GM21526 (cell line): Measurements from ENCODE around the gene DCTN4.

Source experiments
- ATAC-seq: cut with Tn5 transposase; IDR thresholded peaks from one replicate; pipeline ENCODE4 v1.9.1; 2021; ENCODE audit warnings: moderate library complexity; ENCODE audit not compliant: unreplicated experiment, low FRiP score

Gene DCTN4

DNA sequence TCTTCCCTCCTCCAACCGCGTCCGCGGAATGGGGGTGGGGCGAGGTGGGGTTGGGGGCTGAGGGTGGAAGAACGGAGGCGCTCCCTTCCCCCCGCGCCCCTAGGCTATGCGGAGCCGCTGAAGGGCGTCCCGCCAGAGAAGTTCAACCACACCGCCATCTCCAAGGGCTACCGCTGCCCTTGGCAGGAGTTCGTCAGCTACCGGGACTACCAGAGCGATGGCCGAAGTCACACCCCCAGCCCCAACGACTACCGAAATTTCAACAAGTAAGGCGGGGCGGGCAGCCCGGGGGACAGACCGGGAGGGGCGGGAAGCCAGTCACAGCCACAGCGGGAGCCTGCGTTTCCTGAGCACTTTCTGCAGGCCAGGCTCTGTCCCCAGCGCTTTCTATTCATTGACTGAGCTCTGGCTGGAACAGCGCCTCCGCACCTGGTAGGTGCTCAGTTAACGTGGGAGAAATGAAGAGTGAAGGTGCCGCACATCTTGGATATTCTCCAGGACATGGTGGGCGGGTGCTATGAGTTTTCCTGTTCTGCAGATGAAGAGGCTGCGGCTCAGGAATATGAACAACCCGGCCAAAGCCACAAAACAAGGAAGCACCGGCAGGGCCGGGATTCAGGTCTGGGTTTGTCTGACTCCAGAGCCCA, 86.5 kb downstream of the DCTN4 start:
- no peak for ATAC-seq

DNA sequence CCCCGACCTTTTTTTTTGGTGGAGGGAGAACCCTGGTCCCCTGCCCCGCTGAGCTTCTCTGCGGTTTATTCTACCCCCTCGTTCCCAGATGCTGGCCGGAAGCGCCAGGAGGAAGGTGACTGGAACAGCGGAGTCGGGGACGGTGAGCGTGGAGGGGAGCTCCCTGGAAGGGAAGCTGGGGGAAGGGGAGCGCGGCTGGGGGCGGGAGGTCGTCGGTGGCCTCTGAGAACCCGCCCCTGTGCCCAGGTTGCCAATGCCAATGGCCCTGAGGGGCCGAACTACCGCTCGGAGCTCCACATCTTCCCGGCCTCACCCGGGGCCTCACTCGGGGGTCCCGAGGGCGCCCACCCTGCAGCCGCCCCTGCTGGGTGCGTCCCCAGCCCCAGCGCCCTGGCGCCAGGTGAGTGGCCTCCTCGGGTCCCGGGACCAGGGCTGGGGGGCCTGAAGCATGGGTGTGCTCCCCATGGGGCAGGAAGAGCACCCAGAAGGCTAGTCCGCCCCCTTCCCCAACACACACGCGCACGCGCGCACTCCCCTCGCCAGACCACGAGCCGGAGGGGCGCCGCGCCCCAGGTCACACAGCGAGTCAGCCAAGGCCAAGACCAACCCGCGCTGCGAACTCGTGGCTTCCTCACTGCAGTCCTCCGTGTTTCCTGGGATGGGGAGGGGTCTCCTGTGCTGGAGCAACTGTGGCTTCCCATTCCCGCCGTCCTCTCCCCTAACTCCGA, 87.1 kb downstream of the DCTN4 start:
- ATAC-seq = no peak

DNA sequence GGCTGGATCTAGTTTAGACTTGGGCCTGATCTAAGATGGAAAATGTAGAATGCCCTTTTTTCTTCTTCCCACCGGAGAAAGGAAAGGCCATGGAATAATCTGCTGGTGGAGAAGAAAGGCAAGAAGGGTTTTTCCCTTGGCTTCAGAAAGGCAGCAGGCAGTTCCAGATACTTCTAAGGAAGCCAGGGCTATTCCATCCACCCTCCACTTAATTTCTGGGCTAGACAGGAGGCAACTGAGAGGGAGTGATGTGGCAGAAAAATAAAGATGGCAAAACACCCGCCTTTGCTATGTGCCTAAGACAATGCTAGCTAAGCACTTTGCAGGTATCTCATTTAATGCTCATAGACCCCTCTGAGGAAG, 87.9 kb downstream of the DCTN4 start:
- ATAC-seq = no peak

DNA sequence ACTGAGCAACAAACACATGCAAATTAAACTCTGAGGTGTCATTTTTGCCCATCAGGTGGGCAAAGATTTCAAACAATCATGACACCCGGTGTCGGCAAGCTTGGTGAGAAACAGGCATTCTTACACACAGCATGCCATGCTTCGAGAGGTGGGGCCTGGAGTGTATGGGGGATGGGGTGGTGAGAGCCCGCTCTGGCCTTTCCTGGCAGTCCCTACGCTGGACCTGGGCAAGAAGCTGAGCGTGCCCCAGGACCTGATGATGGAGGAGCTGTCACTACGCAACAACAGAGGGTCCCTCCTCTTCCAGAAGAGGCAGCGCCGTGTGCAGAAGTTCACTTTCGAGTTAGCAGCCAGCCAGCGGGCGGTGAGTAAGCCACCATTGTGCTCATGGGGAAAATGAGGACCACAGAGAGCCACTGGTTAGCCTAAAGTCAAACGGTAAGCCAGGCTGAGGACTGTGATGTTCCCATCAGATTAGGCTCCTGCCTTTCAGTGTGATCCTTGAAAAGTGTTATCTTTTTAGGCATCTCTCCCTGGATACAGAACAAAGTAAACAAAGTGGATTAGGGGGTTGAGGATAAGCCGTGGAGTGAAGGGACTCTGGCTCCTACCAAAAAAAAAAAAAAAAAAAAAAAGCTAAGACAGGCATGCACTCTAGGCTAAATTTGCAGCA, 88.4 kb downstream of the DCTN4 start:
- no peak for ATAC-seq

DNA sequence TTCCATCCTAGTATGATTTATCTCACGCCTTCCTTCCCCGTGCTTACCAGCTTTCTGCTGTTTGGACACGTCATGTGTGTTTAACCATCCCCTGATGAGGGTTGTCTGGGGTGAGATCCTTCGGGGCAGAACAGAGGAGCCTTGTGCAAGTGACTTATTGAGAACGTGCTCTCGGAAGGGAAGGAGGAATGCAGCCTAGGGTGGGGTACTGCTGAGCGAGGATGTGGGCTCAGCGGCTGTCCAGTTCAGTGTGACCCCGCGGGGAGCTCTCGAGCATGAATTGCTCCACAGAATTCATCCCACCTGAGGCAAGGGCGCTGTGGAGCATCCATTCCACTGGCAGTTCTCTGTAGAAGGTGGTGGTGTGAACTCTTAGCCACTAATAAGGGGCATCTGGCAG, 93.8 kb downstream of the DCTN4 start:
- ATAC-seq = no peak

DNA sequence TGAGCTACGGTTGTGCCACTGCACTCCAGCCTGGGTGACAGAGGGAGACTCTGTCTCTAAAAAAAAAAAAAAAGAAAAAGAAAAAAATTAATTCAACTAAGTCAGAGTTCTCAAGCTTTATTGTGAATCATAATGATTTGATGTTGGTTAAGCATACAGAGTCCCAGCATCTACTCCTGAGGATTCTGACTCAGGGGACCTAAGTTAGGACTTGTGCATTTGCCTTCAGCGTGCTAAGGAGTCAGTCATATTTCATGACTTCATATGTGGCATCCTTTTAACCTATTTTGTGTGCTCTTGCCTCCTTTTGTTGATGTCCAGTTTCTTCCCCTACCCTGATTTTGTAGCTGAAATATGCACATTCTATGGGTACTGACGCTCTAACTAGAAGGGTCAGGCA, 94.9 kb downstream of the DCTN4 start:
- ATAC-seq = no peak

DNA sequence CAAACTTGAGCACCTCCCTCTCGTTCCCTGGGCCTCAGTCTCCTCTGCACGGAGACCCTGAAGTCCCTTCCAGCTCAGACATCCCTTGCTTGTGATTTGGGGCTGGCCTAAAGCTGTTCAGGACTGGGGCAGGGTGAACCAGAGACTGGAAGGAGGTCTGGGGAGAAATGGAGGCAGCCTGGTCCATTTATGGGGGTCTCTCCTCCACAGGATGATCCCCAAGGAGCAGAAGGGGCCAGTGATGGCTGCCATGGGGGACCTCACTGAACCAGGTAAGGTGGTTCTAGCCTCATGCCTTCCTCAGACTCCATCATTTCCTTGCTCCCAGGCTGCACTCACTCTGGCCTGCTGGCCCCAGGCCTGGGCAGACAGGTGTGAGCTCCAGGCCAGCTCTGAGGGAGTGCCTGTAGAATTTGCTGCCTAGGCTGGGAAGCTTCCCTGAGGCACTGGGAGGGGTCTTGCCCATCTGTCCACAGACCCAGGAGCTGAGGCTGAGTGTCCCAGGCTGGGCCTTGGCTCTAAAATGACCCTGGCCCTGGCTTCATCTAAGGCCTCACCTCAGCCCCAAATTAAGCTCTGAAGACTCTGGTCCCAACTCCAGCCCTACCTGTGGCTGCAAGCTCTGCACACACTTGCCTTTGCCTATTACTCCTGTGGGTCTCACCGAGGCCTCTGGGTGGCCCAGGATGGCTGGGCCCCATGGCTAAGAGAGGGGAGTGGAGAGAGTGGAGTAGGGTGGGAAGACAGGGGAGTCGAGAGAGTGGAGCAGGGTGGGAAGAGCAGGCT, 95.9 kb downstream of the DCTN4 start:
- no peak for ATAC-seq

DNA sequence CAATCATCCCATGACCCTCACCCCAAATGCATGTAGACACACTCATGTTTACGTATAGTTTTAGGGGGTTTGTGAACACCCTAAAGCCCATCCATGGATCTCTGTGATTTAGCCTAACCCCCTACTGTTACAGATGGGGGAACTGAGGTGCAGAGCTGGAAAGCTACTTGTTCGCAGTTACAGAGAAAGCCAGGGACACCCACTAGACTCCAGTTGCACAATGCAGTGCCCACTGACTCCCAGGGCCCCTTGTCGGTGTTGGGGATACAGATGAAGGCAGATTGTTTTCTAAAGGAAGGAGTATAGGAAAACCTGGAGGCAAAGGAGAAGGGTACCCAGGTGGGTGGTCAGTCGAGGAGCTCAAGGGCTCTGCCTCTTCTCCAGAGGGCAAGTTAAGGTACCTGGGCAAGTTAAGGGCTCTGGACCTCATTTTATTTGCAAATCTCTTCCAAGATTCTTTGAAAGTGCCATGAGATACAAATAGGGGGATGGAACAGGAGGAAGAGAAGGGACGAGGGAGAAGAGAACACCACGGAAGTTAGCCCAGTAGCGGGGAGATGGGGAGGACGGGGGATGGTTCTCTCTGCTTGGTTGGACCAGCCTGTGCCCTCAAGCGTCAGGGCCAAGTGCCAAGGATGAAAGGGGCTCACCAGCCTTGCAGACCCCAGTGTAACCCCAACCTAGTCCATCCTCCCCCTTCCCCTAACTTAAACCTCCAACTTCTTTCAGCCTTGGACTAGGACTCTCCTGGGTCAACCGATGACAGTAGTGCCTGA, 96.8 kb downstream of the DCTN4 start:
- ATAC-seq = no peak

DNA sequence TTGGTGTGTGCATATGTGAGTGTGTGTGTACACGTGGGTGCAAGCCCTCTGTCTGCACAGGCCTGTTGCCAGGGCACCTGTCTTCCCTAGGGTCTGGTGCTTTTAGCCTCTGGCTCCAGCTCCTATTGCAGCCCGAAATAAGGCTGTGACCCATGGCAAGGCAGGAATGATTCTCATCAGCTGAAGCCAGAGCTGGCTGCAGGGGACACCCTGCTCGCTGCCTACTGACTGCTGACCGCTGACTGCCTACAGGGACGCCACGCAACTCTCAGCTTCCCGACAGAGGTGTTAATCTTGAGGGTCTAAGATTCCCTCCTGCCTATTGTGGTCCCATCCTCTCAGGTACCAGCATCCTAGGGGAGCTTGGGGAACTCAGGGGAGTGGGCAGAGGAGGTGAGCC, 97.7 kb downstream of the DCTN4 start, which contains the start of gene MYOZ3:
Gene MYOZ3, plus strand, starts transcription at position 166 of the 400 bp plus-strand sequence. CDS start 1,691 bp downstream, outside the sequence.
- ATAC-seq = no peak

DNA sequence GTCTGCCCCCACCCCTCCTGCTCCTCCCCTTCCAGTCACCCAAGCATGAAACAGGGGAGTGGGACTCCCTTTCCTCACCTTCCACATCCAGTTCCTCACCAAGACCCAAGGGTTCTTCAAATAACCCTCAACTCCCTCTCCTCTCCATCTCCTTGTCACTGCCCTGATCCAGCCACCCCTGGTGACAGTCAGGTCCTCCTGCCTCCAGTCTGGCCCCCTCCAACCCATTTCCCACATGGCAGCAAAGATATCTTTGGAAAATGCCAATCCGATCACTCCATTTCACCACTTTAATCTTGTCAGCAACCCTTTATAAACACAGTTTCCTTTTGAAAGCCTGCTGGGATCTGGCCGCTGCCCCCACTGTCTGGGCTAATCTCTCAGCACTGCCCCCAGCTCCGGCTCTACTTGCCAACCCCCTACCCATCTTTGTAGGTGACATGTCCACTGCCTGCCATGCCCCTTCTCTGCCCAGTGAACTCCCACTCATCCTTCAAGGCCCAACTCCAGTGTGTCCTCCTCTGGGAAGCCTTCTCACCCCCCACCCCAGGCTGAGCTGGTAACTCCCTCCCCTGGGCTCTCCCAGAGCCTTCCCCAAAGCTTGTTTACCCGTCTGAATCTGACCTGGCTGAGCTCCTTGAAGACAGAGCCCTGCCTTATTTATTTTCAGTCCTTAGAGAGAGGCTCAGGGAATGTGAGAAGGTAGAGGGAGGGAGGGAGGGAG, 98.5 kb downstream of the DCTN4 start:
- no peak for ATAC-seq

DNA sequence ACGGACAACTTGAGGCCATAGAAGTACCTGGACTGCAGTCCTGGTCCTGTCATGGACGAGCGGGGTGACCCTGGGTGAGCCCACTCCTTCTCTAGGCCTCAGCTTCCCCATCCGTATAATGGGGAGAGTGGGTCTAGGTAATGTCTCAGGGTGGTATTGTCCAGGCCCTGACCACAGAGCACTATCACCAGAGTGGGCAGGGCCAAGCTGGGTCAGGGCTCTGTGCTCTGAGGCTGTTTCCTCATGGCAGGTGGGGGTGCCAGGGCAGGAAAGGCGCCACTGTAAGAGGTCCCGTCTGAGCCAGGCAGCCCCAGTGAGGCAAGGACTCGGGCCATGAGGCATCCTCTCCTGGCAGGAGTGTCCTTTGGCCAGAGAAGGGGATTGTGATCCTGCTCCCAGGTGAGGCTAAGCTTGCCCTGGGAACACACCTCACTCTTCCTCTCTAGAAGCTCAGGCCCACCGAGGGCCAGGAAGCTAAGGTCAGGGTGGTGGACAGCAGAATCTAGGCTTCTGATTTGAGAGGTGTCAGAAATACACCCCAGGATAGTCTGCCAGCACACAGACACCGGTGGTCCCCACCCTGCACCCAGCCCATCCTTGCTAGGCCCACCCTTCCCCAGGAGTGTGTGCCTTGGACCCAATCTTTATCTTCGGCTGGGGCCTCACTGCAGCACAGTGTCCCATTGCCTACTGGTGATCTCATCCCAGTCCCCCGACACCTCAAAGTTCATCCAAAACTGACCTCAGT, 99.3 kb downstream of the DCTN4 start:
- ATAC-seq = no peak

DNA sequence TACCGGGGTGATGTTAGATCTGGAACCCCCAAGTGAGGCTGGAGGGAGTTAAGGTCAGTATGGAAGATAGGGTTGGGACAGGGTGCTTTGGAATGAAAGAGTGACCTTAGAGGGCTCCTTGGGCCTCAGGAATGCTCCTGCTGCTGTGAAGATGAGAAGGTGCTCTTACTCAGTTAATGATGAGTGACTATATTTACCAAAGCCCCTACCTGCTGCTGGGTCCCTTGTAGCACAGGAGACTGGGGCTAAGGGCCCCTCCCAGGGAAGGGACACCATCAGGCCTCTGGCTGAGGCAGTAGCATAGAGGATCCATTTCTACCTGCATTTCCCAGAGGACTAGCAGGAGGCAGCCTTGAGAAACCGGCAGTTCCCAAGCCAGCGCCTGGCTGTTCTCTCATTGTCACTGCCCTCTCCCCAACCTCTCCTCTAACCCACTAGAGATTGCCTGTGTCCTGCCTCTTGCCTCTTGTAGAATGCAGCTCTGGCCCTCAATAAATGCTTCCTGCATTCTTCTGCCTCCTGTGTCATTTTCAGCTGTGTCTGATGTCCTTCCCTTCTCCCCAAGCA, 100.0 kb downstream of the DCTN4 start:
- no peak for ATAC-seq
